NCI-H1092 (cell line): ENCODE data around the gene ROR2.
"Not testable (repeated sequence)": the region's sequence is repeated elsewhere in the genome, so short reads cannot be mapped to it uniquely, and the experiment has no call there.

Experiments
- DNase-seq: peaks from one replicate; lab custom pipeline; 2025; lab: John Stamatoyannopoulos, UW

Gene ROR2

DNA sequence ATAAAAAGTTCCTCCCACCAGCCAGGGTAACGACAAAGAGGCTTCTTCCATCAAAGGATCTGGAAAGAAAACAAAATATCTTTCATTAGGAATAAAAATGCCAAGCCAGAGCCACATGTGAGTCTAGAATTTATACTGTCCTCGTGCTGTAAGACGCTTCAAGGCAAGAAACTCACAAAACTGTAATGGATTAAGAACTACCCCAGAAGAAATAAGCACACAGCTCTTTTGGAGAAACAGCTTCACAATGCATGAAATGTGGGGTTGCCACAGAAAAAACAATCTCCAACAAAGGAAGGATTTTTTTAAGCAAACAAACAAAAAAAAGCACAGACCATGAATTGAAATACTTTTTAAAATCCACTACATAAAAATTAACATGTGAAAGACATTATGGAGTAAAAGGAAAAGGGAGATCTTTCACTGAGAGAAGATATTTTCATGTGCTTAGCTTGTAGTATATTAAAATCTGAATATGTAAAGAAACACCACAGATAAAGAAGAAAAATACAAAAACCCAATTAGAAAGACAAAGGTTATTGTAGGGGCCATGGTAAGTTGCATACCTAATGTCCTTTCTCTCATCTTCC, 385.9 kb downstream of the ROR2 start:
- DNase-seq = no peak

DNA sequence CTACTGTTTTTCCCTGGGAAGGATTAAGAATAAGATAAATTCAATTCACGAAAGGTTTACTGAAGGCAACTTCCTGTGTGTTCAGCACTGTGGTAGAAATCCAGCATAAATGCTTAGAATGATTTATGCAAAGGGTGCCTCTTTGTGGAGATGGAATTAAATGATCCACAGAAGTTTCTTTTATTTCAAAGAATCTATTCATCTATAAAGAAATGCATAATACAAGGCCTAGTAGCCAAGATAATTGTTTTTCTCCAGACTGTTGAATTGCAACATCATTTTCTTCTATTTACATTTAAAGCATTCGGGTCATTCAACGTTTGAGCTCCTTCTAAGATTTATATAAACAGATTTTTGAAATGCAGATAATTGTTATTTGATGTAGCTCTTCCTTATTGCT, 387.6 kb downstream of the ROR2 start:
- DNase-seq = no peak

DNA sequence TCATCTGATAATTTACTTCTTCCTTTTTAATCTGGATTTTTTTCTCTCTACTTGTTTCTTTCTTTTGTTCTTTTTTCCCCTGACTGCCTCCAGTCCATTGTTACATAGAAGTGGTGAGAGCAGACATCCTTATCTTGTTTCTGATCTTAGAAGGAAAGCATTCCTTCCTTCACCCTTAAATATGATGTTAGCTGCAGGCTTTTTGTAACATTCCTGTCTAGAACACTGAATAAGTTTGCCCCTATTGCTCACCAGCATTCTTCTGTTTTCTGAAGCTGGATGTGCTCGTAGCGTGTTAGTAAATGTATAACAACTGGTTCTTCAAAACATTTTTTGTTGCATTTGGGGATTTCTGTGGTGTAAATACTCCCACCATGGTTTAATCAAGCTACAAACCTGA, 389.7 kb downstream of the ROR2 start:
- no peak for DNase-seq

DNA sequence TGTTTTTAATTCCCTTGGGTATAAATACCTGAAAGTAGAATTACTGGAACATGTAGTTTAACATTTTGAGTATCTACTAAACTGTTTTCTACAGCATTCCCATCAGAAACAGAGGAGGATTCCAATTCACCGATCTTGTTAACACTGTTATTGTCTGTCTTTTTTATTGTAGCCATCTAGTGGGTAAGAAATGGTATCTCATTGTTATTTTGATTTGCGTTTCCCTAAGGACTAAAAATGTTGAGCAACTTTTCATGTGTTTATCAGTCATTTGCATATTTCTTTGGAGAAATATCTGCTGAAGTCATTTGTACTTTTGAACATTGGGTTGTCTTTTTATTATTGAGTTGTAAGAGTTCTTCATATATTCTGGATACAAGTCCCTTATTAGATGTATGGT, 391.1 kb downstream of the ROR2 start:
- no peak for DNase-seq

DNA sequence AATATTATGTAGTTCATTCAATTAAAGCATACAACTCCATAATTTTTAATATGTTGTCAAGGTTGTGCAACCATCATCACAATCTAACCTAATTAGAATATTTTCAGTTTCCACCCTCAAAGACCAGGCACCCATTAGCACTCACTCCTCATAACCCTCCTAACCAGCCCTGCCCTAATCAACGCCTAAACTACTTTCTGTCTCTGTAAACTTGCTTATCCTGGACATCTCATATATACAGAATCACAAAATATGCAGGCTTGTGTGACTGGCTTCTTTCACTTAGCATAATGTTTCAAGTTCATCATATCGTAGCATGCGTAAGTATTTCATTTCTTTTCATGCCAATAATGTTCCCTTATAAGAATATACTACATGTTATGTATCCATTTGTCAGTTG, 391.6 kb downstream of the ROR2 start:
- DNase-seq = no peak

DNA sequence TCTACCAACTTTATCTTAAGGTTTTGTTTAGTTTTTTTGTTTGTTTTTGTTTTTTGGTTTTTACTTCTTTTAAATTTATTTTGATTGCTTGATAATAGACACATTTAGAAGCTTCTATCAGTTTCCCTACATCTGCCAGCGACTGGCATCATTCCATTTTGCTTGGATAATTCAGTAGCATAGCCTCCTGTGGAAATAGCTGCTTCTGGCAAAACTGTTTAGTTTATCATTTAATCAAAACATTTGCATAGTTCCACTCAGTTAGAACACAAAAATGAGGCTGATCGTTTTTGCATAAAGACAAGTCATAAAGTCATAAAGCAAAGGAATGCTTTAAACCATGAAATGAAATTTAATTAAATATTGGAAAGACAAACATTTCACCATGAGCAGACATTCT, 392.7 kb downstream of the ROR2 start:
- DNase-seq = no peak

DNA sequence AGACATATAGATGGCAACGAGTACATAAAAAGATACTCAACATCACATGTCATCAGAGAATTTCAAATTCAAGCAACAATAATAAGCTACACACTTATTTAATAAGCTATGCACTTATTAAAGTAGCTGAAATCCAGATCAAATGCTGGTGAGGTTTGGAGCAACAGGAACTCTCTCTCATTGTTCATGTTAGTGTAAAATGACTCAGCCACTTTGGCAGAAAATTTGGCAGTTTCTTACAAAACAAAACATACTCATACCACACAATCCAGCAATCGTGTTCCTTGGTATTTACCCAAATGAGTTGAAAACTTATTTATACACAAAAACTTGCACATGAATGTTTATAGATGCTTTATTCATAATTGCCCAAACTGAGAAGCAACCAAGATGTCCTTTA, 394.9 kb downstream of the ROR2 start:
- no peak for DNase-seq

DNA sequence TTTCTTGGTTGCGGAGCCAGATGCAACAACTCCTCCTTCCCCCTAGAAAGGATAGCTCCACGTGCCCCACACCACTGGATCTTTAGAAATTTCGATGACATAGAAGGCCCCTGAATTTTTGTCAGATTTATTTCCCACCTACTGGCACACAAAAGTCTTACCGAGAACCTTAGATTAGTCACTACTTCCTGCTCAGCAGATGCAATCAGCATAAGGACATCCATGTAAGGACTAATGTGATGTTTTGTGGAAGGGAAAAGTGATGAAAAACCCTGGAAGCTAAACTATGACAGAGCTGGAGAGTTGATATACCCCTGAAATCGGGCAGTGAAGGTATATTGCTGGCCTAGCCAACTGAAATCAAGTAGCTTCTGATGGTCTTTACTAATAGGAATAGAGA, 400.9 kb downstream of the ROR2 start:
- no peak for DNase-seq

DNA sequence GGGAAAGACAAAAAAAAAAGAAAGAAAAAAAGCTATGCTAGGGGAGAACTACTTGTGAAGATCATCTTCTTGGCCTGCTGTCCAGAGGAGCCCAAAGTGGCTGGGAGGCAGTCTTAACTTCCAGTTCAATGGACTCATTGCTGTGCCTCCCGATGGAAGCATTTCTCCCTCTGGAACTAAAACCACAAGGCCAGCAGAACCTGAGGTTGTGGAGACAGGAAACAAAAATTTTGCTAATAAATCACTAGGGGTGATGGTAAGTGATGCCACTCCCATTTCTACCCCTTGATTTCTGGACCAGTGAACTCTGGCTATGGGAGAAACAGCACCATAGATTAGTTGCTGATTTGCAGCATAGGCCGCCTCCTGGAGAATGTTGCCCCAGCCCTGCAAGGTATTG, 402.9 kb downstream of the ROR2 start:
- DNase-seq = no peak

DNA sequence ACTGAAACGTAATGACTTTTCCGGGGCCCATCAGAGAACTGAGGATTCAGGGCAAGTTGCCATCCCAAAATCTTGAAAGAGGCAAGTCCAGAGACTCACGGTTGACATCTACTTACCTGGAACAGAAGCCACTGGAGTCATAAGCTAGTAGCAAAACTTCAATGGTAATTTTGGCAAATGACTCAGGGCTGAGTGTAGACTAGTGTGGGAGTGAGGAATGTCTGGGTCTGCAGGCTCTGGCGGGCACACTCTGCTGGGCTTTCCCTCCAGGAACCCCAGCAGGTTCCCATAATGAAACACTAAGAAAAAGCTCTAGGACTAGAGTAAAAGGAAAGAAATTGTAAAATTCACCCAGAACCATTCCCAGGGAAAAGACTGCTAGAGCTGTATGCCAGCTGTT, 403.5 kb downstream of the ROR2 start:
- no peak for DNase-seq

DNA sequence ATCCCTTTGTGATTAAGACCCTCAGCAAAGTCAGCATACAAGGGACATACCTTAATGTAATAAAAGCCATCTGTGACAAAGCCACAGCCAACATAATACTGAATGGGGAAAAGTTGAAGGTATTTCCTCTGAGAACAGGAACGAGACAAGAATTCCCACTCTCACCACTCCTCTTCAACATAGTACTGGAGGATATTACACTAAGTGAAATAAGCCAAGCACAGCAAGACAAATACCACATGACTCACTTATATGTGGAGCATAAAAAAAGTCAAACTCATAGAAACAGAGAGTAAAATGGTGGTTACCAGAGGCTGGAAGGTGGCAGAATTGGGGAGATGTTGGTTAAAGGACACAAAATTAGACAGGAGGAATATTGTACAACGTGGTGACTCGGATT, 408.3 kb downstream of the ROR2 start:
- no peak for DNase-seq

DNA sequence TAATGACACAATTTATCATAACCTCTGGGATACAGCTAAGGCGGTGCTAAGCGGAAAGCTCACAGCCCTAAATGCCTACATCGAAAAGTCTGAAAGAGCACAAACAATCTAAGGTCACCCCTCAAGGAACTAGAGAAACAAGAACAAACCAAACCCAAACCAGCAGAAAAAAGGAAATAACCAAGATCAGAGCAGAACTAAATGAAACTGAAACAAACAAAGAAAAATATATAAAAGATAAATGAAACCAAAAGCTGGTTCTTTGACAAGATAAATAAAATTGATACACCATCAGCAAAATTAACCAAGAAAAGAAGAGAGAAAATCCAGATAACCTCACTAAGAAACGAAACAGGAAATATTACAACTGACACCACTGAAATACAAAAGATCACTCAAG, 409.5 kb downstream of the ROR2 start:
- not testable (repeated sequence) for DNase-seq

DNA sequence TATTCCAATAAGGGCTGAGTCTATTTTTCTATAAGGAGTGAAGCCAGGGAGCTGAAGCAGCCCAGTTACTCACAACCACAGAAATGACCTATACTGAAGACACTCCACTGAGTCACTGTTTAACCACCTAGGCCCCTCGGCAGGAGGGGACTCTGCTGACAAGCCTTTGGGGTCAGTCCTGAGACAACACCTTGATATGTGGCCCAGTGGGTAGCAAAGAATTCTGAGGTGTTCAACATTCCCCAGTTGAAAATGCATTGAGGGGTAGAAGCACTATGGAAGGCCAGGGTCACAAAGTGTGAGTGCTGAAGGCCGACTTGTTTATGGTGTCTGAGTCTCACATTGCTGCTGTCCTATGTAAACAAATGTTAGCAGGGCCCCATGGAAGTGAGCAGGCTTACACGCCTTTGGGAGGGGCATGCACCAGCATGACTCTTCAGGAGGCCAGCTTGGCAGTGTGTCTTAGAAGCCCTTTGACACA, 413.8 kb downstream of the ROR2 start:
- no peak for DNase-seq

DNA sequence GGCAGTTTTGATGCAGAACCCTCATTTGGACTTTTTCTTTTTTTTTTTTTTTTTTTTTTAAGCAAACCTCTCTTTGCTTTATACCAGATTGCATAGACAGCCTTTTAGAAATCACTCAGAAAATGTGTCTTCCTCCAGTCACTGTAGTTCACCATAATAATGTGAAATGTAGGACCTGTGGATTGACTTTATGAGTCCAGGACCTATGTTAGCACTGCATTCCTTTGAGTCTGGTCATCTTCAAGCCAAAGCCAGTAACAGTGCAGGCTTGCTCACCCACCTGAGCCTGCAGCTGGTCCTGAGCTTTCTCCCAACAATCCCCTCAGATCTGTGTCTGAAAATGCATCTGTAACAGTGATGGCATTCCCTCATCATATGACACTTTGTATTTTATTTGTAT, 415.7 kb downstream of the ROR2 start:
- DNase-seq = no peak

DNA sequence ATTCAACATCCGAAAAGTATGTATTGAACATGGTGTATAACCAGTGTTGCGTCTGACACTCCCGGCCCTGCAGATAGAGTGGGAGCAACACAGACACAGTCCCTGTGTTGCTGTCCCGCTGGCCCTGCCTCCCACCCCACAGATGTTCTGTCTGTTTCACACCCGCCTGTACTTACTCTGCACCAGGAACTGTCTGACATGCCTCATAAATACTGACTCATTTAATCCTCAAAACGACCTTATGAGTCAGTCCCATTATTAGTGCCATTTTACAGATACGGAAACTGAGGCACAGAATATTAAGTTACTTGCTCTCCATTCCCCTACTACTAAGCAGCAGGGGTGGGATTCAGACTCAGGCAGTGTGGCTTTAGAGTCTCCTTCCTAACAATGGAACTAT, 416.6 kb downstream of the ROR2 start:
- no peak for DNase-seq

DNA sequence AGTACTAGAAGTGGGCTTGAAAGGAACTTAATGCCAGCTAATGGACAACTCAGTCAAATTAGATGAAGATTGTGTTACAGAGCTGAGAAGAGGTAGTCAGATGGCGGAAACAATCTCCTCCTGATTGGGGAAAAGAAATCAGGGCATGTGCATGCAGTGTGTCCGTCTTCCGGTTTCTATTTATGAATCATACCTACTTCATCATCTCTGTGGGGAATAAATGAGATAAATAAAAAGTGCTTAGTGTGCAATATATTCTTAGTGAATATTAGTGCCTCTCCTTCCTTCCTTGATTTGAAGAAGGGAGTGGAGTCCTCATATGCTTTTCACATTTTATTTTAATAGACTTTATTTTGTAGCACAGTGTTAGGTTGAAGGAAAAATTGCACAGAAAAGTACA, 417.7 kb downstream of the ROR2 start:
- no peak for DNase-seq

DNA sequence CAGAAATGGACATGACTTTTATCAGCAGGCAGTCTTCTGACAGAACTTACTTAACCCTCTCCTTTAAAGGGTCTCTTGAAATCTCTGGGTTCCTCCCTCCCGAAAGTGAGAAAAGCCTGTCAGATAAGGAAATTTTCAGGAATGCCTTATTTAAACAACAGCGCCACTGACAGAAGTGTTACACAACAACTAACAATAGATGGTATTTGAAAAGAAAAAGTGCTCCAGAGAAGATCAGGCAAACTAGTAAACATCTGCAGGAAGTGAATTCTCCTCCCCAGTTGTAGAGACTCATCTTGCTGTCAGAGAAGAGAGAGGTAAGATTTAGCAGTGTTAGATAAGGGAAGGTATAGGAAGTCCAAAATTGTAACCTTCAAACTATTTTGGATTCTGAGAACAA, 419.2 kb downstream of the ROR2 start:
- no peak for DNase-seq

DNA sequence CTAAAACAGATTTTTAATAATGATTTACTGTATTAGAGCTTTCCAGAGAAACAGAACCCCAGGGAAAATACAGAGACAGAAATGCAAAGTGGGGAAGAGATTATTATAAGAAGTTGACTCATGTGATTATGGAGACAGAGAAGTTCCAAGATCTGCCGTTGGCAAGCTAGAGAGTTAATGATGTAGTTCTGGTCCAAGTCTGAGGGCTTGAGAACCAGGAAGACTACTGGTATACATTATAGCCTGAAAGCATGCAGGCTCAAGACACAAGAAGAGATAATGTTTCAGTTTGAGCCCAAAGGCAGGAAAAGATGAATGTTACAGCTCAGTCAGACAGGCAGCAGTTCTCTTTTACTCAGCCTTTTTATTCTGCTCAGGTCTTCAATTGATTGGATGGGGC, 427.5 kb downstream of the ROR2 start:
- no peak for DNase-seq

DNA sequence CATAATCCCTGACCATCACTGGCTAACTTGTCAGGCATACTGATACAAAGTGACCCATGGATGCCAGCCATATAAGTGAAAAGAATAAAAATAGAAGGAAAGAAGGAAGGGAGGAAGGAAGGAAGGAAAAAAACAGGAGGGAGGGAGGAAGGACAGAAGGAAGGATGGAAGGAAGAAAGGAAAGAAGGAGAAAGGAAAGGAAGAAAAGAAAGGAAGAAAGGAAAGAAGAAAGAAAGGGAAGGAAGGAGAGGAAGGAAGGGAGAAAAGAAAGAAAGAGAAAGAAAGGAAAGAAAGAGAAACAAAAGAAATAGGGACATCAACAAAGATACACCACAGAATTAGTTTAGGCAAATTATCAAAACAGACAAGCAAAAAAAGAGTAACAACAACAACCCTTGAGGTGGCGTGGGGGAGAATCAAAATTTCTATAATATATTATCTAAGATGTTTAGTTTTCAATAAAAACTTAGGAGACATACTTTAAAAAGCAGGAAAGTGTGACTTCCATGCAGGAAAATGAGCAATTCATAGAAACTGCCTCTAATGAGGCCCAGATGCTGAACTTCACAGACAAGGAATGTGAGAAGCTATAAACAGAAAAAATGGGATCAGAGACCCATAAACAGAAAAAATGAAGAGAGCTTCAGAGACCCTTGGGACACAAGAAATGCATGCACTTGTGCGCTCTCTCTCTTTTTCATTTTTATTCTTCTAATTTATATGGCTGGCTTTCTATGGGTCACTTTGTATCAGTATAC, 430.3 kb downstream of the ROR2 start:
- DNase-seq = no peak

DNA sequence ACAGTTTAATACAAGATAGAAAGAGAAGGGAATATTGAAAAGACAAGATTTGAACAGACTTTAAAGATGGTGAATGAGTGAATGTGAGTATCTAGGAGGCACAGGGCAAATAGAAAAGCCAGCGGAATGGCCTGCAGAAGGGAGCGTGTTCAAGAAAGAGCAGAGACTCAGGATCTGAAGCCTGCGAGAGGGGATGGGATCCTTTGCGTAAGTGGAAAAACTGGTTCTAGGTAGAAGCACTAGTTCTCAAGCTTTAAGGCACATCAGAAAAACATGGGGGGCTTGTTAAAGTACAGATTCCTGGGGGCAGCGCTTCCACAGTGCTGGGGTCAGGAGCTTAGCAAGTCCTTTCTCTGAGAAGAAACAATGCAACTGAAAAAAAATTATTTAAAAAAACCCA, 431.6 kb downstream of the ROR2 start:
- DNase-seq = no peak

DNA sequence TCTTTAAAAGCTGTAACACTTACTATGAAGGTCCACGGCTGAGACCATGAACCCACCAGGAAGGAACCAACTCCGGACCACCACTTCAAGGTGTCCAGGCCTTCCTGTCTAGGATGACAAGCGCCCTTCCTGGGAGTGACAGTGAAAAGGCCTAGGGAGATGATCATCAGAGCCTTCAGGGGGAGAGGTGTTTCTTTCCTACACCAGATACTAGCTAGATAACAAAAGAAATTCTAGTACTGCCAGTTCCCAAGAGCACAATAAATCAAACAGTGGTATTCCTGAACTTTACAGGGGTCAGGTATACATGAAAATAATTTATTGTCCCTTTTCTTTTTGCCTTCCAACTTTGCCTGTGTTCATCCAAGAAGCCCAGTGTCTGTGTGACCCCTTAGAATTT, 432.2 kb downstream of the ROR2 start:
- DNase-seq = no peak

DNA sequence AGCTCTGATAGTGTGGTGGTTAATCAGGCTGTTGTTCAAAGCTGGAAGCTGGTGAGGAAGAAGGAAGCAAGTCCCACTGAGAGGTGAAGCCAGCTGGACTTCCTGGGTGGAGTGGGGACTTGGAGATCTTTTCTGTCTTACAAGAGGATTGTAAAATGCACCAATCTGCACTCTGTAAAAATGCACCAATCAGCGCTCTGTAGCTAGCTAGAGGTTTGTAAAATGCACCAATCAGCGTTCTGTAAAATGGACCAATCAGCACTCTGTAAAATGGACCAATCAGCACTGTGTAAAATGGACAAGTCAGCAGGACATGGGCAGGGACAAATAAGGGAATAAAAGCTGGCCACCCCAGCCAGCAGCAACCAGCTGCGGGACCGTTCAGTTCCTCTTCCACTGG, 432.7 kb downstream of the ROR2 start:
- not testable (repeated sequence) for DNase-seq

DNA sequence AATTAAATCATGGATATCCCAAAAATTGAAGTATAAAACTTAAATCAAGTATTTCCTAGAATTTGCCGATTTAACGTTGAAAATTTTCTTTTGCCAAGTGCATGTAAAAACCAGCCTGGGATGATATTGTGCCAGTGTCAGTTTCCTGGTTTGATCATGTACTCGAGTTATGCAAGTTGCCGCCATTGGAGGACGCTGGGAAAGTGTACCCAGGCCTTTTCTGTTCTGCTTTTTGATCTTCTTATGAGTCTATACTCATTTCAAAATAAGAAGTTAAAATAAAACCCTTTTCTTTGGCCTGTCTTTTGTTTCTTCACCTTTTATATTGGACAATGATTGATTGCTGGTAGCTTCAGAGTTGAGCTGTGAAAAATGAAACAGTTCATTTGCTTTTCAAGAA, 433.3 kb downstream of the ROR2 start:
- DNase-seq = no peak

DNA sequence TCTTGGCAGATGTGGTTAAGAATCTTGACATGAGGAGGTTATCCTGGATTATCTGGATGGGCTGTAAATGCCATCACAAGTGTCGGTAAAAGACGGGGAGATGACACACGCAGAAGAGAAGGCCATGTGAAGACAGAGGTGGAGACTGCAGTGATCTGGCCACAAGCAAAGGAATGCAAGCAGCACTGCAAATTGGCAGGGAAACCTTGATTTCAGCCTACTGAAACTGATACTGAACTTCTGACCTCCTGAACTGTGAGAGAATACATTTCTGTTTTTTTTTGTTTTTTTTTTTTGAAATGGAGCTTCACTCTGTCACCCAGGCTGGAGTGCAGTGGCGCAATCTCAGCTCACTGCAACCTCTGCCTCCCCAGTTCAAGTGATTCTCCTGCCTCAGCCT, 433.9 kb downstream of the ROR2 start:
- DNase-seq = no peak
